HL-60 (cell line): ENCODE data around the gene XPNPEP1.

Experiments
- DNase-seq, 2 experiments: peaks; one replicate each; pipeline ENCODE4 v3.0.0-alpha.2; 2010 to 2020; ENCODE audit warnings: low read depth in 1 of 2, low spot score in 1 of 2
- H3K27ac ChIP-seq: fragments of 250-450 bp; sonication (Bioruptor Pico); replicated peaks from 2 replicates; pipeline ENCODE4 v1.5.1; 2020; ENCODE audit warnings: mild to moderate bottlenecking, moderate library complexity
- H3K27me3 ChIP-seq: fragments of 250-450 bp; sonication (Bioruptor Pico); 2 replicates; pipeline ENCODE4 v1.5.1; 2021; ENCODE audit warnings: mild to moderate bottlenecking, moderate library complexity; ENCODE audit not compliant: insufficient read depth, poor library complexity, severe bottlenecking
- H3K4me3 ChIP-seq: replicated peaks from 2 replicates; pipeline ENCODE4 v1.5.1; 2011; ENCODE audit warnings: mild to moderate bottlenecking, control low read depth, low read length; ENCODE audit not compliant: insufficient read depth
- GABPA ChIP-seq: IDR thresholded peaks from 2 replicates; pipeline ENCODE4 v1.6.1; 2012; ENCODE audit warnings: low read depth
- POLR2AphosphoS5 ChIP-seq: IDR thresholded peaks from 2 replicates; pipeline ENCODE4 v1.6.1; 2012; ENCODE audit warnings: low read depth
- SPI1 ChIP-seq: IDR thresholded peaks from 2 replicates; pipeline ENCODE4 v1.6.1; 2012; ENCODE audit warnings: low read depth, mild to moderate bottlenecking, borderline replicate concordance
- TF ChIP-seq, protein P1 (sequence below): IDR thresholded peaks from 2 replicates; pipeline ENCODE4 v1.6.1; 2012; ENCODE audit warnings: low read depth; ENCODE audit not compliant: insufficient replicate concordance
- TF ChIP-seq, protein P2 (sequence below): IDR thresholded peaks from one replicate; pipeline ENCODE4 v1.5.1; 2011; ENCODE audit warnings: low read length, control low read depth, inconsistent platforms; ENCODE audit not compliant: insufficient read depth

Gene XPNPEP1

GRCh38 chr10:109892931-109893330 is 30.4 kb downstream of the XPNPEP1 start:
- Histone ChIP-seq H3K27ac (peak overlapping the region; percentile 52), H3K4me3 (no peak overlapping the region), H3K27me3 (no peaks in the 10 kb centered on the region)
- no peak for DNase-seq
- TF ChIP-seq SPI1 (no peak), POLR2AphosphoS5 (no peak), GABPA (no peak)
- TF ChIP-seq, protein P1, sequence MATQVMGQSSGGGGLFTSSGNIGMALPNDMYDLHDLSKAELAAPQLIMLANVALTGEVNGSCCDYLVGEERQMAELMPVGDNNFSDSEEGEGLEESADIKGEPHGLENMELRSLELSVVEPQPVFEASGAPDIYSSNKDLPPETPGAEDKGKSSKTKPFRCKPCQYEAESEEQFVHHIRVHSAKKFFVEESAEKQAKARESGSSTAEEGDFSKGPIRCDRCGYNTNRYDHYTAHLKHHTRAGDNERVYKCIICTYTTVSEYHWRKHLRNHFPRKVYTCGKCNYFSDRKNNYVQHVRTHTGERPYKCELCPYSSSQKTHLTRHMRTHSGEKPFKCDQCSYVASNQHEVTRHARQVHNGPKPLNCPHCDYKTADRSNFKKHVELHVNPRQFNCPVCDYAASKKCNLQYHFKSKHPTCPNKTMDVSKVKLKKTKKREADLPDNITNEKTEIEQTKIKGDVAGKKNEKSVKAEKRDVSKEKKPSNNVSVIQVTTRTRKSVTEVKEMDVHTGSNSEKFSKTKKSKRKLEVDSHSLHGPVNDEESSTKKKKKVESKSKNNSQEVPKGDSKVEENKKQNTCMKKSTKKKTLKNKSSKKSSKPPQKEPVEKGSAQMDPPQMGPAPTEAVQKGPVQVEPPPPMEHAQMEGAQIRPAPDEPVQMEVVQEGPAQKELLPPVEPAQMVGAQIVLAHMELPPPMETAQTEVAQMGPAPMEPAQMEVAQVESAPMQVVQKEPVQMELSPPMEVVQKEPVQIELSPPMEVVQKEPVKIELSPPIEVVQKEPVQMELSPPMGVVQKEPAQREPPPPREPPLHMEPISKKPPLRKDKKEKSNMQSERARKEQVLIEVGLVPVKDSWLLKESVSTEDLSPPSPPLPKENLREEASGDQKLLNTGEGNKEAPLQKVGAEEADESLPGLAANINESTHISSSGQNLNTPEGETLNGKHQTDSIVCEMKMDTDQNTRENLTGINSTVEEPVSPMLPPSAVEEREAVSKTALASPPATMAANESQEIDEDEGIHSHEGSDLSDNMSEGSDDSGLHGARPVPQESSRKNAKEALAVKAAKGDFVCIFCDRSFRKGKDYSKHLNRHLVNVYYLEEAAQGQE: no peak
- TF ChIP-seq, protein P2, sequence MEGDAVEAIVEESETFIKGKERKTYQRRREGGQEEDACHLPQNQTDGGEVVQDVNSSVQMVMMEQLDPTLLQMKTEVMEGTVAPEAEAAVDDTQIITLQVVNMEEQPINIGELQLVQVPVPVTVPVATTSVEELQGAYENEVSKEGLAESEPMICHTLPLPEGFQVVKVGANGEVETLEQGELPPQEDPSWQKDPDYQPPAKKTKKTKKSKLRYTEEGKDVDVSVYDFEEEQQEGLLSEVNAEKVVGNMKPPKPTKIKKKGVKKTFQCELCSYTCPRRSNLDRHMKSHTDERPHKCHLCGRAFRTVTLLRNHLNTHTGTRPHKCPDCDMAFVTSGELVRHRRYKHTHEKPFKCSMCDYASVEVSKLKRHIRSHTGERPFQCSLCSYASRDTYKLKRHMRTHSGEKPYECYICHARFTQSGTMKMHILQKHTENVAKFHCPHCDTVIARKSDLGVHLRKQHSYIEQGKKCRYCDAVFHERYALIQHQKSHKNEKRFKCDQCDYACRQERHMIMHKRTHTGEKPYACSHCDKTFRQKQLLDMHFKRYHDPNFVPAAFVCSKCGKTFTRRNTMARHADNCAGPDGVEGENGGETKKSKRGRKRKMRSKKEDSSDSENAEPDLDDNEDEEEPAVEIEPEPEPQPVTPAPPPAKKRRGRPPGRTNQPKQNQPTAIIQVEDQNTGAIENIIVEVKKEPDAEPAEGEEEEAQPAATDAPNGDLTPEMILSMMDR: no peak

DNA sequence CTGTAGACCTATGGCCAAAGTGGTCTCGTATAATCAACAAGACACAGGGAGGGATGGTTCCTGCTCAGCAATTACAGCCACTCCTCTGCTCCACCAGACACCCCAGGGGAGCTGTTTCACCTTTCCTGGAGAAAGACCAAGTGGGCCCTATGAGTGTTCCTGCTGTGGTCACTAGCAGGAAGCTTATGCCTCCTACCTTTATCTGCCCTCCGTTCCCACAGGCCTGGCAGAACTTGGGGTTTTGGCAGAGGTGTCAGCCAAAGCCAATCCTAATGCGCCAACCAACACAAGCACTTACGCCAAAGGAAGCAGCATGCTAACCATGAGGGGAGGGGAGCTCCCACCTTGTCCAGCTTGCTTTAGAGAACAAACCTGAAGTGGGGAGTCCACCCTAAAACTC is 31.2 kb downstream of the XPNPEP1 start:
- Histone ChIP-seq H3K27me3 (no peaks in the 10 kb centered on the region), H3K27ac (no peak overlapping the region), H3K4me3 (no peak overlapping the region)
- TF ChIP-seq, protein P2: no peak
- no peak for DNase-seq

GRCh38 chr10:109891105-109891504 is 32.2 kb downstream of the XPNPEP1 start:
- no peak for DNase-seq
- TF ChIP-seq POLR2AphosphoS5: no peak
- Histone ChIP-seq H3K27me3 (no peaks in the 10 kb centered on the region), H3K4me3 (no peak overlapping the region), H3K27ac (no peak overlapping the region)

DNA sequence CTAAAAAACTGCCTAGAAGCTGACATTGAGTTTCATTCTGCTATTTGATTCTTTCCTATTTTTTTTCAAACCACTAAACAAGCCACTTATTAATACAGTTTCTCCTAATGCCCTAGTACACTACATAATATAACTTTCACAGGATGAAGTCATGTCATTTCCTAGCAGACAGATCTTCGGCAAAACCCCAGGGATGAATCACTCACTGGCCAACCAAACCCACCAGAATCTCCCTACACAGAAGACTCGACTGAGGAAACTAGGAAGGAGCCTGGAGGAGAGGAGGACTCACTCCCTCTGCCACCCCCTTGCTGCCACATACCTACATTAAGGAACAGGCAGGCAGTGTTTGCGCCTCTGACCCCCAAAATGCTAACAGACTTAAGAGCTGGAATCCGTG is 33.4 kb downstream of the XPNPEP1 start:
- TF ChIP-seq GABPA (no peak), POLR2AphosphoS5 (no peak), SPI1 (no peak)
- TF ChIP-seq, protein P2: no peak
- TF ChIP-seq, protein P1: no peak
- H3K27ac ChIP-seq: 0 out of 2 replicates have a peak overlapping the region, but pooled peaks have one; percentile 2
- no peak for DNase-seq
- no peaks in the 10 kb centered on the region for H3K27me3 ChIP-seq
- no peak overlapping the region for H3K4me3 ChIP-seq
